ENCODE results near the gene OR52I2.

The OR52I2 gene

GRCh38 chr11:4607781-4608666 lies 26.5 kb downstream of the OR52I2 start, which contains the start of gene TRIM68:
Gene TRIM68 (minus strand): TSS chr11:4608231. CDS start chr11:4605504, 2,727 bp downstream.
- in situ Hi-C loops (cut with MboI; ENCODE audit: low sequenced_read_pairs): no loop called here

- in situ Hi-C loops (cut with MboI; ENCODE audit: low sequenced_read_pairs): no loop called here
Observed at GRCh38 chr11:4610258-4610935, 28.9 kb downstream of the OR52I2 start.

- in situ Hi-C loops (cut with MboI; ENCODE audit: low sequenced_read_pairs): no loop called here
Observed at GRCh38 chr11:4611986-4612385, 30.4 kb downstream of the OR52I2 start.

- in situ Hi-C loops (cut with MboI; ENCODE audit: low sequenced_read_pairs): no loop called here
Observed at GRCh38 chr11:4615856-4616444, 34.4 kb downstream of the OR52I2 start.

GRCh38 chr11:4619514-4619913 lies 38.0 kb downstream of the OR52I2 start:
- in situ Hi-C loops (cut with MboI; ENCODE audit: low sequenced_read_pairs): no loop called here

GRCh38 chr11:4626207-4627099 lies 44.9 kb downstream of the OR52I2 start:
- in situ Hi-C loops (cut with MboI; ENCODE audit: low sequenced_read_pairs): no loop called here

- in situ Hi-C loops (cut with MboI; ENCODE audit: low sequenced_read_pairs): no loop called here
Observed at GRCh38 chr11:4636136-4636535, 54.6 kb downstream of the OR52I2 start.

- in situ Hi-C loops (cut with MboI; ENCODE audit: low sequenced_read_pairs): no loop called here
Observed at GRCh38 chr11:4636962-4637661, 55.6 kb downstream of the OR52I2 start, which contains the start of gene OR51D1. Gene OR51D1 (plus strand): TSS chr11:4637477. CDS start chr11:4639791, 2,314 bp downstream.

GRCh38 chr11:4637662-4638047 lies 56.1 kb downstream of the OR52I2 start:
- in situ Hi-C loops (cut with MboI; ENCODE audit: low sequenced_read_pairs): no loop called here

- in situ Hi-C loops (cut with MboI; ENCODE audit: low sequenced_read_pairs): no loop called here
Observed at GRCh38 chr11:4639931-4640330, 58.4 kb downstream of the OR52I2 start.

GRCh38 chr11:4641501-4641900 lies 60.0 kb downstream of the OR52I2 start:
- in situ Hi-C loops (cut with MboI; ENCODE audit: low sequenced_read_pairs): no loop called here

- in situ Hi-C loops (cut with MboI; ENCODE audit: low sequenced_read_pairs): no loop called here
Observed at GRCh38 chr11:4642043-4642442, 60.5 kb downstream of the OR52I2 start.
